ES-I3 (cell line): ENCODE data around the gene CD44.

Experiments used
- H3K36me3 ChIP-seq: 2 replicates; pipeline ENCODE4 v1.6.1; 2013; ENCODE audit warnings: mild to moderate bottlenecking, low read length, control low read depth, moderate library complexity; ENCODE audit not compliant: insufficient read depth
- H3K4me1 ChIP-seq: 2 replicates; pipeline ENCODE4 v1.6.1; 2013; ENCODE audit warnings: mild to moderate bottlenecking, control low read depth, low read length; ENCODE audit not compliant: insufficient read depth
- H3K9ac ChIP-seq: 2 replicates; pipeline ENCODE4 v1.6.1; 2013; ENCODE audit warnings: low read depth, mild to moderate bottlenecking, low read length, moderate library complexity
- H3K9me3 ChIP-seq: 2 replicates; pipeline ENCODE4 v1.6.1; 2013; ENCODE audit warnings: mild to moderate bottlenecking, low read length, moderate library complexity; ENCODE audit not compliant: control insufficient read depth, insufficient read depth

The CD44 gene

DNA sequence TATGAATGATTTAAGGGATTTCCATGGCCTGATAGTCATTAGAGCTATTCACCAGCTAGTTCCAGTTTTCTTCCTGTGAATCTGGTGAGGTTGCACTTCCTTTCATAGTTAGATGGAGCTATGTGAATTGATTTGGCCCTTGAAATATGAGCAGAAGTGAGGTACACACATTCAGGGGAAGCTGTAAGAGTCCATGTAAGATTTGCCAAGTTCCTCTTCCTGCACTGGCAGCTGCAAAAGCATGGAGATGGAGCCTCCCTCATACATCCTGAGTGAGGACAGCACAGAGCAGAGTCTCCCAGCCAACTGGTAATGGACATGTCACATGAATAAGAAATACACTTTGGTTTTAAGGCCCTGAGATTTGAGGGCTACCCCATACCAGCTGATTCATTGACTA is 111.7 kb downstream of the CD44 start:
- Histone ChIP-seq H3K4me1 (no peaks in the 10 kb centered on the region), H3K9ac (no peak overlapping the region), H3K9me3 (no peaks in the 10 kb centered on the region), H3K36me3 (no peaks in the 10 kb centered on the region)

DNA sequence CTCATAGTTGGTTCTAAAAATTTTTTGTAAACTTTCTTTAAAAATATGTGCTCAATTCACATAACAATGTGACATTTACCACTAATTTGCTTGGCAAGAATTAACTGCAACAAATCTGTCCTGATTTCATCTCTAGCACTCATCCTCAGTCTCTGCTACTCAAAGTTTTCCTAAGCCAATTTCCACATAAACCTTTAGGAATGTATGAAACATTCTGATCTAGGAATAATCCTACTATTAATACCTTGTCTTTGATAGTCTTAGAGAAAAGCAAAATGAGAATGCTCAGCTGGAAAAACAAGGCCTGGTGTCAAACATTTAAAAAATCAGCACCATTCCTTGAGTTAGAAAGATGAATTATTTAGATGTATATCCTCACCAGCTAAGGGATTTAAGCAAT is 114.3 kb downstream of the CD44 start:
- H3K36me3 ChIP-seq, result no peaks in the 10 kb centered on the region
- no peak overlapping the region for H3K9ac ChIP-seq
- H3K9me3 ChIP-seq, result no peaks in the 10 kb centered on the region
- no peaks in the 10 kb centered on the region for H3K4me1 ChIP-seq

DNA sequence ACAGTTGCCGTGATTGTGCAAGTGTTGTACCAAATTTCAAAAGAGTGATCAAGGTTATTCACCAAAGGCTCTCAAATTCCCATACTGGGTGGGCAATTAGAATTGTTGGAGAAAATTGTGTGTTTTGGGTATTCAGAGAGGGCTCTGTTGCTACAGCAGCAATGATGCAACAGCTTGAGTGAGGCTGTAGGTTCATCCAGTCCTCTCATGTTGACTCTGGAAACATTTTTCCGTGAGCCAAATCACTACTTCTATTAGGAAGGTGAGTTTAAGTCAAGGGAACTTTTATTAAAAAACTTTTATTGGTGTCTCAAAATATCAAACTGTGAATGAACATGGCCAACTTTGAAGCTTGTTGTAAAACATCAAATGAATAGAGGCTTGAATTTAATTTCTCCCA is 116.5 kb downstream of the CD44 start:
- Histone ChIP-seq H3K4me1 (no peaks in the 10 kb centered on the region), H3K9ac (no peak overlapping the region), H3K36me3 (no peaks in the 10 kb centered on the region), H3K9me3 (no peaks in the 10 kb centered on the region)

DNA sequence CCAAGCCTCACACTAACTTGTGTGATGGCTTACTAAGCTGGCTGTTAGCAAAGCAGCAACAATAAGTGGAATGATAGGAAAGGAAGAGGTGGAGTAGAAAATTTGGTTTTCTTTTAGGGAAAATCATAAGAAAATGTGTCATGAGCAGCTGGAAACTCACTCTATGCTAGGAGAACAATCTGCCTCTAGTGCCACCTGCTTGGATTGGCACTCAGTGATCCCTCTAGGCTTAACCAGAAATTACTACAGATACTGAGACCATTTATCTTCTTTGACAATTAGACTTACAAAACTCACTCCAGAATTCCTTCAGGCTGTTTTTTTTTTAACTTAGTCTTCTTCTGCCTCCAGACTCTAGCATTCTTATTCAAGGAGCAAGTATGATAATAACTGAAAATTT is 117.3 kb downstream of the CD44 start:
- H3K4me1 ChIP-seq, result no peaks in the 10 kb centered on the region
- H3K9ac ChIP-seq, result no peak overlapping the region
- H3K9me3 ChIP-seq, result no peaks in the 10 kb centered on the region
- H3K36me3 ChIP-seq, result no peaks in the 10 kb centered on the region

- Histone ChIP-seq H3K4me1 (no peaks in the 10 kb centered on the region), H3K36me3 (no peaks in the 10 kb centered on the region), H3K9ac (no peak overlapping the region), H3K9me3 (no peaks in the 10 kb centered on the region)
Observed at GRCh38 chr11:35257281-35257680, 118.3 kb downstream of the CD44 start.

DNA sequence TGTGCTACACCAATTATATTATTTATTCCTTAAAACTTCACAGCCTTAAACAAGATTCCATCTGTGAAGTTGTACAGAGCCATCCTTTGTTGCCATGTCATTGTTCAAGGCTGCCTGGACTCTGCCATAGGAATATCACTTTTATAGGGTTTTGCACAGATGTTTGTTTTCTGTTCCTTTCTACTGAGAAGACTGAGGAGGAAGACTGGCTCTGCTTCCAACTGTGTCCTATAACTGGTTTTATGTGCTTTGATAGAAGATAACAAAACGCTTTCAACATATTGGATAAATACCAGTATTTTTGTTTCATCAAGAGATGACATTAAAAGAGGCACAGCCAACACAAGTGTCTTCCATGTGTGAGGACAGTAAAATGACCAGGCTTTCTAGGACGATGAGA is 120.6 kb downstream of the CD44 start:
- Histone ChIP-seq H3K9me3 (no peaks in the 10 kb centered on the region), H3K4me1 (no peaks in the 10 kb centered on the region), H3K9ac (no peak overlapping the region), H3K36me3 (no peaks in the 10 kb centered on the region)

- Histone ChIP-seq H3K9me3 (no peaks in the 10 kb centered on the region), H3K9ac (no peak overlapping the region), H3K36me3 (no peaks in the 10 kb centered on the region), H3K4me1 (no peaks in the 10 kb centered on the region)
Observed at GRCh38 chr11:35260342-35260985, 121.5 kb downstream of the CD44 start.

DNA sequence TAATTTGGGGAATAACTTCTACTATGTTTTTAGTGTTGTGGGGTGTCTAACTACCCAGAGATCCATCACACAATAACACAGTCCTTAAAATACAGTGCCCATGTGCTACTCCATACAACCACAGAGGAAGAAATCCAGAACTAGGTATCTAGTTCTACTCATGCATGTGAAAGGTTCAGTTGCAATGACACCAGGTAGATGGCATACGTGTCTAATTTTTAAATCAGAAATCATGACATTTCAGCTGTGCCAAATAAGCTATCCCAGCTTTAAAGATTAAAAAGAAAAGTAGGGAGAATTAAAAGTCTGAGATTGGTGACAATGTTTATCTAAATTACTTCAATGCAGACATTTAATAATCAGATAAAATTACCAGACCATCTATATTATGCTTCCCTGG is 122.2 kb downstream of the CD44 start:
- no peaks in the 10 kb centered on the region for H3K4me1 ChIP-seq
- H3K36me3 ChIP-seq, result no peaks in the 10 kb centered on the region
- H3K9ac ChIP-seq, result no peak overlapping the region
- no peaks in the 10 kb centered on the region for H3K9me3 ChIP-seq

DNA sequence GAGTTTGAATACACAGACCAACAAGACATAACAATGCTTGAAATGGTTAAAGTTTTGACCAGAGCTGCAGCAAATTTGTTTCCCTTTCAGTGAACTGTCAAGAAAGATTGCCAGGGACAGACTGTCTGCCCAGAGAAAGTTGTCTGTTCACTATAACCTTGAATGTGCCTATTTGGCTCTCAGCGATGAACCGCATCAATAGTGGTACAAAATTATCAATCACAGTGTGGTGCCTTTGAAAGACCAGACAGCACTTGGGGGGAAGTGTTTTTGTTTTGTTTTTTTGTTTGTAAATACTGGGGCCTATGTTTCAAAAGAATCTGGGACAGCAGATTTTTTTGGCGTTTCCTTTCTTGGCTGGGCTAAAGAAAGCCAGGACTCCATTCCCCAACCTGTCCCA is 123.1 kb downstream of the CD44 start:
- H3K9me3 ChIP-seq, result no peaks in the 10 kb centered on the region

DNA sequence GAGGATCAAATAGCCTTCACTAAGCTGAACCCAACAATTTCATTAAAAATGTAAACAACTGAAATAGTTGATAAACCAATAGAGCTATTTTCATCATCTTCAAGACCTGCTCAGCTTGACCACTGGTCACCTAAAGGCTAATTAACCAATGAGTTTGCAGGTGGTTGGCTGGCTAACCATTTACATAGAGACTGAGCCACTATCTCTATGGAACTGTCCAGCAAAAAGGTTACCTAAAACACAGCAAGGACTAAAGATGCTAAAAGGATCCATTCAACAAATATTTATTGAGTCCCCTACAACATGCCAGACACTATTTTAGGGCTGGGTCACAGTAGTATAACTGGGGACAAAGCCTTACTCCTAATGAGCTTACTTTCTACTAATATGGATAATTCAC is 123.8 kb downstream of the CD44 start:
- H3K36me3 ChIP-seq, result no peaks in the 10 kb centered on the region
- no peak overlapping the region for H3K9ac ChIP-seq
- no peaks in the 10 kb centered on the region for H3K9me3 ChIP-seq
- H3K4me1 ChIP-seq, result no peaks in the 10 kb centered on the region

More for the DNA sequence above, 123.1 kb downstream of the CD44 start:
- Histone ChIP-seq H3K4me1 (no peaks in the 10 kb centered on the region), H3K9ac (no peak overlapping the region), H3K36me3 (no peaks in the 10 kb centered on the region)

GRCh38 chr11:35265755-35266454 is 126.9 kb downstream of the CD44 start:
- no peaks in the 10 kb centered on the region for H3K4me1 ChIP-seq
- H3K9me3 ChIP-seq, result no peaks in the 10 kb centered on the region
- no peaks in the 10 kb centered on the region for H3K36me3 ChIP-seq
- H3K9ac ChIP-seq, result no peak overlapping the region

GRCh38 chr11:35267504-35267903 is 128.5 kb downstream of the CD44 start:
- Histone ChIP-seq H3K36me3 (no peaks in the 10 kb centered on the region), H3K9me3 (no peaks in the 10 kb centered on the region), H3K4me1 (no peaks in the 10 kb centered on the region), H3K9ac (no peak overlapping the region)

- Histone ChIP-seq H3K4me1 (peaks cover 5% of the 10 kb centered on the region; the same call in 1 of the 2 replicates), H3K36me3 (no peaks in the 10 kb centered on the region), H3K9ac (no peak overlapping the region), H3K9me3 (no peaks in the 10 kb centered on the region)
Observed at GRCh38 chr11:35270342-35270741, 131.4 kb downstream of the CD44 start.

- H3K4me1 ChIP-seq, result peaks cover 10% of the 10 kb centered on the region; the same call in 1 of the 2 replicates
- no peaks in the 10 kb centered on the region for H3K9me3 ChIP-seq
- no peaks in the 10 kb centered on the region for H3K36me3 ChIP-seq
- H3K9ac ChIP-seq, result no peak overlapping the region
Observed at GRCh38 chr11:35271031-35271430, 132.1 kb downstream of the CD44 start.

GRCh38 chr11:35272391-35272902 is 133.5 kb downstream of the CD44 start:
- no peaks in the 10 kb centered on the region for H3K9me3 ChIP-seq
- H3K4me1 ChIP-seq, result peaks cover 10% of the 10 kb centered on the region; the same call in 1 of the 2 replicates
- H3K36me3 ChIP-seq, result no peaks in the 10 kb centered on the region
- H3K9ac ChIP-seq, result no peak overlapping the region
